Calu3 (cell line): Measurements from ENCODE around the gene AMT. TPM values are rescaled to one million over a fixed set of nuclear protein-coding genes. Genes with fewer than 3 reads are reported as not detected.

ENCODE experiments used
- BruUV-seq: library from RNA; stranded (reverse); fragments of 400-500 nt; replicated peaks from 2 replicates; lab custom pipeline; 2021; lab: Mats Ljungman, UMichigan
- CTCF ChIA-PET: fragments of 300-600 bp; sonication (Branson Sonifier 250); formaldehyde crosslinking; loops from one replicate; lab custom pipeline; 2022; ENCODE audit warnings: antibody characterized with exemption; lab: Charles Lee
- DNase-seq: peaks from one replicate; pipeline ENCODE4 v3.0.0; 2022
- H3K27ac Mint-ChIP-seq: one replicate; pipeline ENCODE4 v1.8.0; 2022; ENCODE audit warnings: mixed read lengths; ENCODE audit not compliant: unreplicated experiment
- H3K27me3 Mint-ChIP-seq: one replicate; pipeline ENCODE4 v1.8.0; 2022; ENCODE audit warnings: mixed read lengths; ENCODE audit not compliant: unreplicated experiment
- H3K36me3 Mint-ChIP-seq: one replicate; pipeline ENCODE4 v1.8.0; 2022; ENCODE audit warnings: mild to moderate bottlenecking, moderate library complexity, mixed read lengths; ENCODE audit not compliant: insufficient read depth, unreplicated experiment
- H3K4me1 Mint-ChIP-seq: one replicate; pipeline ENCODE4 v1.8.0; 2022; ENCODE audit warnings: mild to moderate bottlenecking, low read depth, mixed read lengths; ENCODE audit not compliant: unreplicated experiment
- H3K4me3 Mint-ChIP-seq: one replicate; pipeline ENCODE4 v1.8.0; 2022; ENCODE audit warnings: mild to moderate bottlenecking, low read depth, moderate library complexity, mixed read lengths; ENCODE audit not compliant: unreplicated experiment
- H3K9me3 Mint-ChIP-seq: one replicate; pipeline ENCODE4 v1.8.0; 2022; ENCODE audit warnings: low read depth, mixed read lengths; ENCODE audit not compliant: unreplicated experiment
- CTCF ChIP-seq: fragments of 200-600 bp; IDR thresholded peaks from one replicate; pipeline ENCODE4 v1.8.0; 2022; ENCODE audit warnings: antibody characterized with exemption; ENCODE audit not compliant: unreplicated experiment
- intact Hi-C: fragments of 100-400 bp; cut with micrococcal nuclease; formaldehyde crosslinking; loops from one replicate; pipeline ENCODE4 v1.10.0; 2022; ENCODE audit not compliant: unreplicated experiment
- total RNA-seq: library from RNA; stranded (reverse); gene quantifications from 2 replicates; pipeline ENCODE4 v1.2.3, GENCODE V29; 2022

AMT gene
- total RNA-seq, 1 experiment from 2014 or later = 9.7 TPM

DNA sequence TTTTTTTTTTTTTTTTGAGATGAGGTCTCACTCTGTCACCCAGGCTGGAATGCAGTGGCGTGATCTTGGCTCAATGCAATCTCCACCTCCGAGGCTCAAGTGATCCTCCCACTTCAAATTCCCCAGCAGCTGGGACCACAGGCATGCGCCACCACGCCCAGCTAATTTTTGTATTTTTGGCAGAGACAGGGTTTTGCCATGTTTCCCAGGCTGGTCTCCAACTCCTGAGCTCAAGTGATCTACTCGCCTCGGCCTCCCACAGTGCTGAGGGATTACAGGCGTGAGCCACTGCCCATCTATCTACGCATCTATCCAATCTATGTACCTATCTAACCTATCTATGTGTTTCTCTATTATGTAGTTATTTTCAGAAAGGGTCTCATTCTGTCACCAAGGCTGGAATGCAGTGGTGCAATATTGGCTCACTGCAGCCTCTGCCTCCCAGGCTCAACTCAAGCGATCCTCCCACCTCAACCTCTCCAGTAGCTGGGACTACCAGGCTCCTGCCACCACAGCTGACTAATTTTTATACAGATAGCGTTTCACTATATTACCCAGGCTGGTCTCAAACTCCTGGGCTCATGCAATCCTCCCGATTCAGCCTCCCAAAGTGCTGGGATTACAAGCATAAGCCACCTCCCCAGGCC lies 43.9 kb downstream of the AMT start:
- no peaks in the 10 kb centered on the region for H3K27me3 Mint-ChIP-seq
- H3K4me3 Mint-ChIP-seq = no peak overlapping the region
- H3K27ac Mint-ChIP-seq = no peak overlapping the region
- TF ChIP-seq CTCF = no peak
- H3K36me3 Mint-ChIP-seq = peaks cover 18% of the 10 kb centered on the region
- peaks cover 7% of the 10 kb centered on the region for H3K9me3 Mint-ChIP-seq
- intact Hi-C loops = no loop called here
- no TSS peak for BruUV-seq
- CTCF ChIA-PET = interaction anchor here (0.7 kb wide), 1 partner anchor 86 kb away, joined by 12 read pairs; no protein-coding TSS in a partner anchor
- H3K4me1 Mint-ChIP-seq = no peaks in the 10 kb centered on the region
- no peak for DNase-seq

GRCh38 chr3:49377483-49377882 lies 44.8 kb downstream of the AMT start:
- Mint-ChIP-seq H3K27me3 (no peaks in the 10 kb centered on the region), H3K9me3 (peaks cover 7% of the 10 kb centered on the region), H3K4me1 (no peaks in the 10 kb centered on the region), H3K27ac (no peak overlapping the region), H3K4me3 (no peak overlapping the region), H3K36me3 (peaks cover 26% of the 10 kb centered on the region)
- DNase-seq = no peak
- CTCF ChIA-PET = no interaction called here
- TF ChIP-seq CTCF = no peak
- intact Hi-C loops = no loop called here
- BruUV-seq = no TSS peak

- CTCF ChIA-PET = interaction anchor here (0.8 kb wide), 1 partner anchor 321 kb away, joined by 8 read pairs; no protein-coding TSS in a partner anchor
- no peak for TF ChIP-seq CTCF
Observed at GRCh38 chr3:49371946-49372345, 50.3 kb downstream of the AMT start.

GRCh38 chr3:49370585-49371290 lies 51.5 kb downstream of the AMT start:
- H3K9me3 Mint-ChIP-seq = no peaks in the 10 kb centered on the region
- H3K4me1 Mint-ChIP-seq = no peaks in the 10 kb centered on the region
- CTCF ChIA-PET = interaction anchor here (0.7 to 0.8 kb wide), 2 partner anchors 320 to 336 kb away, joined by 3 to 8 read pairs; no protein-coding TSS in a partner anchor
- no peaks in the 10 kb centered on the region for H3K27me3 Mint-ChIP-seq
- intact Hi-C loops = no loop called here
- TF ChIP-seq CTCF = no peak
- no peak overlapping the region for H3K27ac Mint-ChIP-seq
- DNase-seq = no peak
- BruUV-seq = no TSS peak
- no peak overlapping the region for H3K4me3 Mint-ChIP-seq
- peaks cover 63% of the 10 kb centered on the region for H3K36me3 Mint-ChIP-seq

More at GRCh38 chr3:49371946-49372345, 50.3 kb downstream of the AMT start:
- TSS peak; percentile 9 for BruUV-seq
- no peak overlapping the region for H3K4me3 Mint-ChIP-seq
- intact Hi-C loops = no loop called here
- peaks cover 57% of the 10 kb centered on the region for H3K36me3 Mint-ChIP-seq
- no peak overlapping the region for H3K27ac Mint-ChIP-seq
- no peaks in the 10 kb centered on the region for H3K4me1 Mint-ChIP-seq
- H3K27me3 Mint-ChIP-seq = no peaks in the 10 kb centered on the region
- no peak for DNase-seq
- peaks cover under 1% of the 10 kb centered on the region for H3K9me3 Mint-ChIP-seq

Other genes with a start within 250 kb of the AMT start
- 6.7 and 8.8 TPM in 2 replicates for gene C3orf62, start 145.2 kb downstream of the AMT start, total RNA-seq
- 40.0 and 43.5 TPM in 2 replicates for gene USP4, start 82.4 kb downstream of the AMT start, total RNA-seq
- 143 and 151 TPM in 2 replicates for gene GPX1, start 64.1 kb downstream of the AMT start, total RNA-seq
- 313 and 352 TPM in 2 replicates for gene RHOA, start 10.5 kb downstream of the AMT start, total RNA-seq
- 33.6 and 35.6 TPM in 2 replicates for gene TCTA, start 10.1 kb downstream of the AMT start, total RNA-seq
- gene NICN1, start 6.9 kb upstream of the AMT start, total RNA-seq = 14.2 and 15.8 TPM in 2 replicates
- gene DAG1, start 47.8 kb upstream of the AMT start, total RNA-seq = 164 and 226 TPM in 2 replicates
- gene BSN, start 132.0 kb upstream of the AMT start, total RNA-seq = 0.71 and 0.92 TPM in 2 replicates